ENCODE measurements around the gene GPR176.

GPR176 gene

DNA sequence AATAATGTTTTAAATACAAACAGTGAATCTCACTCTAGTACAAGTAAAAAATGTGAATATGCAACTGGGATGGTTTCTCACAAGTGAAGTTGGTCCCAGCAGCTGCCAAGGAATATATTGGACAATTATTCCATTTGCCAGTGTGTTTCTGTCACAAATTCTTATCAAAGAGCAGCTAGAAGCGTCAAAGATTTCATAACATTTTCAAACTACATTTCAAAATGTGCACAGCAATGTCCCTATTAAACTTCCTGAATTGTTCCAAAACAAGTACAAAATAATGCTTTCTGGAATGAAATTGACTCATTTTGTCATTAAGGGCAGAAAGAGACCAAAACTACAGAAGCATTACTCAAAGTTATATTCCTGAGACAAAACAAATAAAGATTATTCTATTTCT is 38.3 kb downstream of the GPR176 start:
- no peak for DNase-seq (ENCODE audit: extremely low spot score)
- ChIA-PET POLR2A (no interaction called here), CTCF (no interaction called here)
- no peak for TF ChIP-seq BHLHE40 (IDR thresholded peaks at IDR 0.05; ENCODE audit: borderline replicate concordance)
- no peak for TF ChIP-seq CTBP1 (IDR thresholded peaks at IDR 0.05; ENCODE audit: borderline replicate concordance)
- no peak for TF ChIP-seq LEF1 (IDR thresholded peaks at IDR 0.05; ENCODE audit: borderline replicate concordance)
- no peak for TF ChIP-seq FOXK2 (IDR thresholded peaks at IDR 0.05)
- no peak for TF ChIP-seq ZNF384 (IDR thresholded peaks at IDR 0.05)
- no peak for TF ChIP-seq ELF4 (IDR thresholded peaks at IDR 0.05)
- TF ChIP-seq FOXA1 (IDR thresholded peaks at IDR 0.05): no peak
- no peak for TF ChIP-seq ARNT (IDR thresholded peaks at IDR 0.05)
- no peak for TF ChIP-seq SP1 (IDR thresholded peaks at IDR 0.05)
- no peak for TF ChIP-seq NFRKB (IDR thresholded peaks at IDR 0.05)
- no peak for TF ChIP-seq L3MBTL2 (conservative IDR thresholded peaks at IDR 0.05)

DNA sequence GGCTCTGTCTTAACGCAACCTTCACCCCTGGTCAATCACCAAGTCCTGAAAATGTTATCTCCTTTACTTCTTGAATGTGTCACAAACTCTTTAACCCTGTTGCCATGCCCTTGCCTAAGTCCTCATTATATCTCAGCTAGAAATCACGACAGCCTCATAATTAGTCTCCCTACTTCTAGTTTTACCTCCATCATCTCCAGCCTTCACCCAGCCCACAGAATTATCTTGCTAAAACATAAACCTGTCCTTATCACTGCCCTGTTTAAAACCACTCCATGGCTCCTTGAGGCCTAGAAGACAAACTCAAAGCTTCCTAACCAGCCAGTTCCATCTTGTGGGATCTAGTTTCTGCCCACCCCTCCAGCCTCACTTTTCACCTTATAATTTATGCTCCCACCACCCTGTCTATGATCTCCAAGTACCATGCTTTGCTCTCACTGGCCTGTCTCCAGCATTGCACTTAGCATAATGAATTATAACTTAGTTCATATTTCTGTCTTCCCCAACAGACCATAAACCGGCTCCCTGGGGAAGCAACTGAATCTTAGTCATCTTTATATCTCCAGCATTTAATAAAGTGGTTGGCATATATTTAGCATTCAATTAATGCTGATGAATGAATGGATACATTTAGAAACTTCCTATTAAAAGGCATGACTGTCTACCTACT is 39.2 kb downstream of the GPR176 start:
- ChIA-PET CTCF (no interaction called here), POLR2A (no interaction called here)
- no peak for TF ChIP-seq ZNF384 (IDR thresholded peaks at IDR 0.05)
- TF ChIP-seq, protein P1, sequence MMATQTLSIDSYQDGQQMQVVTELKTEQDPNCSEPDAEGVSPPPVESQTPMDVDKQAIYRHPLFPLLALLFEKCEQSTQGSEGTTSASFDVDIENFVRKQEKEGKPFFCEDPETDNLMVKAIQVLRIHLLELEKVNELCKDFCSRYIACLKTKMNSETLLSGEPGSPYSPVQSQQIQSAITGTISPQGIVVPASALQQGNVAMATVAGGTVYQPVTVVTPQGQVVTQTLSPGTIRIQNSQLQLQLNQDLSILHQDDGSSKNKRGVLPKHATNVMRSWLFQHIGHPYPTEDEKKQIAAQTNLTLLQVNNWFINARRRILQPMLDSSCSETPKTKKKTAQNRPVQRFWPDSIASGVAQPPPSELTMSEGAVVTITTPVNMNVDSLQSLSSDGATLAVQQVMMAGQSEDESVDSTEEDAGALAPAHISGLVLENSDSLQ (IDR thresholded peaks at IDR 0.05): peak; percentile 69
- no peak for TF ChIP-seq NFRKB (IDR thresholded peaks at IDR 0.05)
- no peak for DNase-seq (ENCODE audit: extremely low spot score)

DNA sequence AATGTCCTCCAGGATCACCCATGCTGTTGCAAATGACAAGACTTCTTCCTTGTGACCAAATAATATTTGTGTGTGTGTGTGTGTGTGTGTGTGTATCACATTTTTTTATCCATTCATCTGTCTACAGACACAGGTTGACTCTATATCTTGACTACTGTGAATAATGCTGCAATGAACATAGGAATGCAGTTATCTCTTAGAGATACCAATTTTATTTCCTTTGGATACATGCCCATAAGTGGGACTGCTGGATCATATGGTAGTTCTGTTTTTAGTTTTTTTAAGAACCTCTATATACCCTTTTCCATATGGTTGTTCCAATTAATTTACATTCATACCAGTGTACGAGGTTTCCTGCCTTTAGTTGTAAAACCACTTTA is 41.7 kb downstream of the GPR176 start:
- ChIA-PET POLR2A (no interaction called here), CTCF (no interaction called here)
- DNase-seq (ENCODE audit: extremely low spot score): no peak
- TF ChIP-seq CTBP1 (IDR thresholded peaks at IDR 0.05; ENCODE audit: borderline replicate concordance) (no peak), FOXK2 (IDR thresholded peaks at IDR 0.05) (no peak), TARDBP (IDR thresholded peaks at IDR 0.05) (no peak), SP1 (IDR thresholded peaks at IDR 0.05) (no peak), HDGF (IDR thresholded peaks at IDR 0.05; ENCODE audit: borderline replicate concordance) (no peak), FOXA1 (IDR thresholded peaks at IDR 0.05) (no peak), ELF4 (IDR thresholded peaks at IDR 0.05) (no peak), LEF1 (IDR thresholded peaks at IDR 0.05; ENCODE audit: borderline replicate concordance) (no peak)
- TF ChIP-seq, protein P1 (IDR thresholded peaks at IDR 0.05): no peak

- ChIA-PET POLR2A (no interaction called here), CTCF (no interaction called here)
These were observed 45.0 kb downstream of the GPR176 start for GRCh38 chr15:39874890-39875549.

GRCh38 chr15:39873978-39874377 is 46.1 kb downstream of the GPR176 start:
- POLR2A ChIA-PET: no interaction called here
- CTCF ChIA-PET: no interaction called here
- TF ChIP-seq, protein P1 (IDR thresholded peaks at IDR 0.05): no peak
- TF ChIP-seq CTBP1 (IDR thresholded peaks at IDR 0.05; ENCODE audit: borderline replicate concordance) (no peak), L3MBTL2 (conservative IDR thresholded peaks at IDR 0.05) (no peak), ELF4 (IDR thresholded peaks at IDR 0.05) (no peak), SUZ12 (IDR thresholded peaks at IDR 0.05) (no peak), TARDBP (IDR thresholded peaks at IDR 0.05) (no peak)
- DNase-seq (ENCODE audit: extremely low spot score): no peak

More at GRCh38 chr15:39874890-39875549, 45.0 kb downstream of the GPR176 start:
- TF ChIP-seq FOXM1 (IDR thresholded peaks at IDR 0.05; ENCODE audit: borderline replicate concordance): no peak
- TF ChIP-seq SP1 (IDR thresholded peaks at IDR 0.05): no peak
- no peak for TF ChIP-seq ZNF384 (IDR thresholded peaks at IDR 0.05)
- no peak for TF ChIP-seq LEF1 (IDR thresholded peaks at IDR 0.05; ENCODE audit: borderline replicate concordance)
- no peak for TF ChIP-seq FOXA1 (IDR thresholded peaks at IDR 0.05)
- TF ChIP-seq NFRKB (IDR thresholded peaks at IDR 0.05): no peak
- no peak for TF ChIP-seq ELF4 (IDR thresholded peaks at IDR 0.05)
- DNase-seq (ENCODE audit: extremely low spot score): peak; percentile 28

DNA sequence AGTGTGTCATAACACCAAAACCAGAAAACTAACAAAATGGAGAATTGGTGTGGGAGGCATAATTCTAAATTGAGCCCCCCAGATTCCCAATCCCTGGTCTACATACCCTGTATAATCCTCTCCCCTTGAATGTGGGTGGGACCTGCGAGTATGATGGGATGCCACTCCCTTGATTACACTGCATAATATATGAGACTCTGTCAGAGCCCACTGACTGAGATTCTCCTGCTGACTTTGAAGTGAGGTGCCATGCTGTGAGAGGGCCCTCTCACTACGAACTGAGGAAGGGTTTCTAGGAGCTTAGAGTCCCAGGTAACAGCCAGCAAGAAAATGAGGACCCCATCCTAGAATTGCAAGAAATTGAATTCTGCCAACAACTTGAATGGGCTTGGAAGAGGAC is 49.5 kb downstream of the GPR176 start:
- POLR2A ChIA-PET: no interaction called here
- CTCF ChIA-PET: no interaction called here
- TF ChIP-seq, protein P1 (IDR thresholded peaks at IDR 0.05): no peak
- TF ChIP-seq BHLHE40 (IDR thresholded peaks at IDR 0.05; ENCODE audit: borderline replicate concordance): no peak
- DNase-seq (ENCODE audit: extremely low spot score): no peak

Measured in HEK293T (cell line).